K562 (cell line): ENCODE results near the gene ZBTB39. TPM values are rescaled to one million over a fixed set of nuclear protein-coding genes. Genes with fewer than 3 reads are reported as not detected.
A peak's percentile ranks its signal among the peaks of the same experiment; 100 is the strongest.

ENCODE experiments used
- DIDO1 ChIP-seq: fragments of 450-650 bp; IDR thresholded peaks from 2 replicates; pipeline ENCODE4 v1.6.1; 2016; ENCODE audit warnings: low read depth, missing biosample characterization, missing genetic modification characterization
- FOXK1 ChIP-seq: sonication (generic); formaldehyde crosslinking; IDR thresholded peaks from 2 replicates; pipeline ENCODE4 v1.8.0; 2022; ENCODE audit warnings: missing genetic modification reagents, mild to moderate bottlenecking, borderline replicate concordance
- HDGF ChIP-seq: fragments of 450-650 bp; IDR thresholded peaks from 2 replicates; pipeline ENCODE4 v1.6.1; 2016
- HMGN3 ChIP-seq: IDR thresholded peaks from 2 replicates; pipeline ENCODE4 v1.6.1; 2011; ENCODE audit warnings: borderline replicate concordance, low read depth, mild to moderate bottlenecking, mixed read lengths, low read length; ENCODE audit not compliant: insufficient read length; ENCODE audit errors: extremely low read depth
- MYC ChIP-seq, 2 experiments: fragments of 250-450 bp in 1 of 2; sonication (Bioruptor Pico) in 1 of 2; IDR thresholded peaks; 2 replicates each; pipeline versions ENCODE4 v1.5.1 to v1.6.1; 2012 to 2021; ENCODE audit warnings: low read depth in 2 of 2, borderline replicate concordance in 1 of 2, improper control_type of control experiment in 1 of 2, low read length in 1 of 2, mild to moderate bottlenecking in 1 of 2, moderate library complexity in 1 of 2
- PHF20 ChIP-seq: fragments of 450-650 bp; IDR thresholded peaks from 2 replicates; pipeline ENCODE4 v1.6.1; 2018; ENCODE audit not compliant: partially characterized antibody
- PML ChIP-seq: IDR thresholded peaks from 2 replicates; pipeline ENCODE4 v1.6.1; 2012; ENCODE audit warnings: low read length, inconsistent platforms
- POLR3G ChIP-seq: IDR thresholded peaks from 2 replicates; pipeline ENCODE4 v1.6.1; 2011; ENCODE audit not compliant: insufficient read length, insufficient replicate concordance; ENCODE audit errors: extremely low read depth
- PPARD ChIP-seq: fragments of 250-450 bp; sonication (Bioruptor Pico); IDR thresholded peaks from 2 replicates; pipeline ENCODE4 v1.8.0; 2022; ENCODE audit warnings: inconsistent platforms, mild to moderate bottlenecking, moderate library complexity
- PRMT5 ChIP-seq: sonication (generic); formaldehyde crosslinking; IDR thresholded peaks from 2 replicates; pipeline ENCODE4 v1.5.0; 2020; ENCODE audit warnings: missing genetic modification reagents
- RBM25 ChIP-seq: fragments of 200-400 bp; formaldehyde crosslinking; IDR thresholded peaks from 2 replicates; pipeline ENCODE4 v1.6.1; 2018; ENCODE audit warnings: low read length, low read depth, moderate library complexity; ENCODE audit not compliant: severe bottlenecking
- SAFB ChIP-seq: fragments of 200-400 bp; formaldehyde crosslinking; IDR thresholded peaks from 2 replicates; pipeline ENCODE4 v1.6.1; 2017; ENCODE audit warnings: low read depth, low read length, borderline replicate concordance
- SREBF1 ChIP-seq: fragments of 150-350 bp; IDR thresholded peaks from 2 replicates; pipeline ENCODE4 v1.6.1; 2014; ENCODE audit warnings: antibody characterized with exemption, low read depth, low read length, borderline replicate concordance
- ZC3H11A ChIP-seq: IDR thresholded peaks from 2 replicates; pipeline ENCODE4 v1.6.1; 2012; ENCODE audit warnings: low read depth, low read length, improper control_type of control experiment
- ZNF41 ChIP-seq: fragments of 250-450 bp; sonication (Bioruptor Pico); conservative IDR thresholded peaks from 2 replicates; pipeline ENCODE4 v1.4.0; 2020; ENCODE audit warnings: mild to moderate bottlenecking
- ZNF766 ChIP-seq: fragments of 200-800 bp; sonication (Bioruptor generic); conservative IDR thresholded peaks from 2 replicates; pipeline ENCODE4 v1.6.1; 2016; ENCODE audit warnings: missing genetic modification characterization, missing compliant biosample characterization
- polyA plus RNA-seq, 8 experiments: library from polyadenylated mRNA; depleted of rRNA in 4 of 8; stranded (reverse) in 5 of 8; unstranded in 3 of 8; fragments of >200 nt; fragmentation: Nextera tagmentation in 2 of 8; fragmentation: Illumina TruSeq in 1 of 8; extraction: Ambion mirVana in 2 of 8; extraction: Trizol in 1 of 8; gene quantifications; 2 replicates each; pipeline versions ENCODE4 v1.2.1 to v1.2.3, GENCODE V29; 2011 to 2014; ENCODE audit warnings: inconsistent platforms in 1 of 8, missing spikeins in 1 of 8
- total RNA-seq, 7 experiments: library from RNA; depleted of rRNA in 6 of 7; stranded (reverse); fragments of >200 nt in 6 of 7; fragmentation: Illumina TruSeq in 2 of 7; extraction: Trizol in 2 of 7; gene quantifications; 2 replicates each; pipeline versions ENCODE4 v1.2.1 to v1.2.3, GENCODE V29; 2011 to 2021; ENCODE audit warnings: low replicate concordance in 1 of 7
- TF ChIP-seq, protein P1 (sequence below), 2 experiments: fragments of 250-450 bp in 1 of 2; fragments of 450-650 bp in 1 of 2; sonication (Bioruptor Pico) in 1 of 2; IDR thresholded peaks; 2 replicates each; pipeline versions ENCODE4 v1.6.1 to v1.8.0; 2016 to 2021; ENCODE audit warnings: mild to moderate bottlenecking in 2 of 2, moderate library complexity in 2 of 2, missing compliant biosample characterization in 1 of 2, missing genetic modification characterization in 1 of 2
- TF ChIP-seq, protein P2 (sequence below): sonication (generic); formaldehyde crosslinking; IDR thresholded peaks from 2 replicates; pipeline ENCODE4 v1.9.0; 2022; ENCODE audit warnings: mild to moderate bottlenecking, missing genetic modification reagents
- TF ChIP-seq, protein P3 (sequence below): sonication (generic); formaldehyde crosslinking; IDR thresholded peaks from 2 replicates; pipeline ENCODE4 v1.8.0; 2022; ENCODE audit warnings: missing genetic modification reagents, mild to moderate bottlenecking, moderate library complexity, borderline replicate concordance
- TF ChIP-seq, protein P4 (sequence below): IDR thresholded peaks from 2 replicates; pipeline ENCODE4 v1.6.1; 2011; ENCODE audit not compliant: insufficient read length; ENCODE audit errors: extremely low read depth
- TF ChIP-seq, protein P5 (sequence below): fragments of 450-650 bp; IDR thresholded peaks from 2 replicates; pipeline ENCODE4 v1.6.1; 2018; ENCODE audit not compliant: partially characterized antibody

The ZBTB39 gene
- total and polyA plus RNA-seq, 9 of the 15 experiments (the other 6 are each of a cell fraction or from before 2014, with no cell fraction given), result 3.3 to 13.3 (median 8.6) TPM

DNA sequence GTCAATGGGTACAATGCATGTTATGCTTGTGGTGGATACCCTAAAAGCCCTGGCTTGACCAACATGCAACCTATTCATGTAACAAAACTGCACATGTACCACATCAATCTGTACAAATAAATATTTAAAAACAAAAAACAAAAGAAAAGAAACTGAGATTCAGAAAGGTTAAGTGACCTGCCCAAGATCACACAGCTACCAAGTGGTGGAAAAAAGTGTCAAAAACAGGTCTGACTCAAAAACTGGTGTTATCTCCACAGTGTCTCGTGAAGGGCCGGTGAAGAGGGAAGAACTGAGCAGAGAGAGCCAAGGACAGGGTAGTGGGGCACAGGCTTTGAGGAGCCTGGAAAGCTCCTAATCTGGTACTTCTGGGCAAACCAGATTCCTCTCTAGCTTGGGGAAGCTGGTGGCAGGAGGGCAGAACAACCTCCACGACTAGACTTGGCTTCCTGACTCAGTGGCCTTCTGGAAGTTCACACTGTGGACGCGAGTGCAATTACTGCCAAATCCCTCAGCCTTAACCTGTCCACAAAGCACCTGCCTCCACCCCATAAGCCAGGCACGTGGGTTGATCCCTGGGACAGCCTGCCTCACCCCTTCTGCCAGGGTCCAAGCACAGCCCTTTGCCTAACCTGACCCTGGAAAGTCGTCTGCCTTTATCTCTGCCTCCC is 15.6 kb downstream of the ZBTB39 start (continued):
- TF ChIP-seq, protein P1, sequence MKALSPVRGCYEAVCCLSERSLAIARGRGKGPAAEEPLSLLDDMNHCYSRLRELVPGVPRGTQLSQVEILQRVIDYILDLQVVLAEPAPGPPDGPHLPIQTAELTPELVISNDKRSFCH (CRISPR knock-in tag; IDR thresholded peaks at IDR 0.05), result no peak
- TF ChIP-seq, protein P1 (tag; IDR thresholded peaks at IDR 0.05), result no peak
- TF ChIP-seq PML (no peak), HDGF (0 out of 2 replicates have a peak, but pooled peaks have one; percentile 54), RBM25 (peak; percentile 90), POLR3G (no peak), PHF20 (peak; percentile 46), PRMT5 (CRISPR knock-in tag) (no peak), ZC3H11A (no peak), HMGN3 (peak; percentile 28), ZNF766 (CRISPR knock-in tag) (no peak), FOXK1 (CRISPR knock-in tag) (no peak), SAFB (no peak), ZNF41 (CRISPR knock-in tag) (no peak), DIDO1 (no peak), PPARD (no peak), MYC (IDR thresholded peaks at IDR 0.05; ENCODE audit: low read depth, low read length) (peak; percentile 48; the same call in 1 of the 2 replicates), MYC (CRISPR knock-in tag; IDR thresholded peaks at IDR 0.05; ENCODE audit: borderline replicate concordance, low read depth) (no peak), SREBF1 (no peak)
- TF ChIP-seq, protein P2, sequence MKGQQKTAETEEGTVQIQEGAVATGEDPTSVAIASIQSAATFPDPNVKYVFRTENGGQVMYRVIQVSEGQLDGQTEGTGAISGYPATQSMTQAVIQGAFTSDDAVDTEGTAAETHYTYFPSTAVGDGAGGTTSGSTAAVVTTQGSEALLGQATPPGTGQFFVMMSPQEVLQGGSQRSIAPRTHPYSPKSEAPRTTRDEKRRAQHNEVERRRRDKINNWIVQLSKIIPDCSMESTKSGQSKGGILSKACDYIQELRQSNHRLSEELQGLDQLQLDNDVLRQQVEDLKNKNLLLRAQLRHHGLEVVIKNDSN (CRISPR knock-in tag), result peak; percentile 52; the same call in 1 of the 2 replicates
- TF ChIP-seq, protein P3, sequence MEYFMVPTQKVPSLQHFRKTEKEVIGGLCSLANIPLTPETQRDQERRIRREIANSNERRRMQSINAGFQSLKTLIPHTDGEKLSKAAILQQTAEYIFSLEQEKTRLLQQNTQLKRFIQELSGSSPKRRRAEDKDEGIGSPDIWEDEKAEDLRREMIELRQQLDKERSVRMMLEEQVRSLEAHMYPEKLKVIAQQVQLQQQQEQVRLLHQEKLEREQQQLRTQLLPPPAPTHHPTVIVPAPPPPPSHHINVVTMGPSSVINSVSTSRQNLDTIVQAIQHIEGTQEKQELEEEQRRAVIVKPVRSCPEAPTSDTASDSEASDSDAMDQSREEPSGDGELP (CRISPR knock-in tag), result no peak
- TF ChIP-seq, protein P4, sequence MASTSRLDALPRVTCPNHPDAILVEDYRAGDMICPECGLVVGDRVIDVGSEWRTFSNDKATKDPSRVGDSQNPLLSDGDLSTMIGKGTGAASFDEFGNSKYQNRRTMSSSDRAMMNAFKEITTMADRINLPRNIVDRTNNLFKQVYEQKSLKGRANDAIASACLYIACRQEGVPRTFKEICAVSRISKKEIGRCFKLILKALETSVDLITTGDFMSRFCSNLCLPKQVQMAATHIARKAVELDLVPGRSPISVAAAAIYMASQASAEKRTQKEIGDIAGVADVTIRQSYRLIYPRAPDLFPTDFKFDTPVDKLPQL, result no peak
- TF ChIP-seq, protein P5, sequence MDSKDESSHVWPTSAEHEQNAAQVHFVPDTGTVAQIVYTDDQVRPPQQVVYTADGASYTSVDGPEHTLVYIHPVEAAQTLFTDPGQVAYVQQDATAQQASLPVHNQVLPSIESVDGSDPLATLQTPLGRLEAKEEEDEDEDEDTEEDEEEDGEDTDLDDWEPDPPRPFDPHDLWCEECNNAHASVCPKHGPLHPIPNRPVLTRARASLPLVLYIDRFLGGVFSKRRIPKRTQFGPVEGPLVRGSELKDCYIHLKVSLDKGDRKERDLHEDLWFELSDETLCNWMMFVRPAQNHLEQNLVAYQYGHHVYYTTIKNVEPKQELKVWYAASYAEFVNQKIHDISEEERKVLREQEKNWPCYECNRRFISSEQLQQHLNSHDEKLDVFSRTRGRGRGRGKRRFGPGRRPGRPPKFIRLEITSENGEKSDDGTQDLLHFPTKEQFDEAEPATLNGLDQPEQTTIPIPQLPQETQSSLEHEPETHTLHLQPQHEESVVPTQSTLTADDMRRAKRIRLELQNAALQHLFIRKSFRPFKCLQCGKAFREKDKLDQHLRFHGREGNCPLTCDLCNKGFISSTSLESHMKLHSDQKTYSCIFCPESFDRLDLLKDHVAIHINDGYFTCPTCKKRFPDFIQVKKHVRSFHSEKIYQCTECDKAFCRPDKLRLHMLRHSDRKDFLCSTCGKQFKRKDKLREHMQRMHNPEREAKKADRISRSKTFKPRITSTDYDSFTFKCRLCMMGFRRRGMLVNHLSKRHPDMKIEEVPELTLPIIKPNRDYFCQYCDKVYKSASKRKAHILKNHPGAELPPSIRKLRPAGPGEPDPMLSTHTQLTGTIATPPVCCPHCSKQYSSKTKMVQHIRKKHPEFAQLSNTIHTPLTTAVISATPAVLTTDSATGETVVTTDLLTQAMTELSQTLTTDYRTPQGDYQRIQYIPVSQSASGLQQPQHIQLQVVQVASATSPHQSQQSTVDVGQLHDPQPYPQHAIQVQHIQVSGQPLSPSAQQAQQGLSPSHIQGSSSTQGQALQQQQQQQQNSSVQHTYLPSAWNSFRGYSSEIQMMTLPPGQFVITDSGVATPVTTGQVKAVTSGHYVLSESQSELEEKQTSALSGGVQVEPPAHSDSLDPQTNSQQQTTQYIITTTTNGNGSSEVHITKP, result no peak
